GM12878 (cell line): Measurements from ENCODE around the gene BICC1. TPM values are rescaled to one million over a fixed set of nuclear protein-coding genes. Genes with fewer than 3 reads are reported as not detected.

Experiments
- ATAC-seq: fragments of 200-7000 bp; cut with Tn5 transposase; 3 replicates; pipeline ENCODE4 v1.9.1; 2020; ENCODE audit warnings: mild to moderate bottlenecking, moderate library complexity
- BruUV-seq: library from RNA; stranded (reverse); fragments of 400-500 nt; replicated peaks from 2 replicates; lab custom pipeline; 2021; lab: Mats Ljungman, UMichigan
- CTCF ChIA-PET: fragments of 300-600 bp; sonication (Branson Sonifier 250); formaldehyde crosslinking; extraction: SDS; loops from one replicate; lab custom pipeline; 2021; ENCODE audit warnings: inconsistent platforms; lab: Yijun Ruan, JAX
- POLR2A ChIA-PET: fragments of 350-600 bp; formaldehyde crosslinking; extraction: SDS; loops from one replicate; lab custom pipeline; 2021; ENCODE audit warnings: inconsistent platforms; lab: Charles Lee
- RAD21 ChIA-PET: fragments of 300-600 bp; sonication (Branson Sonifier 250); formaldehyde crosslinking; loops from one replicate; lab custom pipeline; 2023; ENCODE audit warnings: antibody characterized with exemption; ENCODE audit not compliant: unreplicated experiment; lab: Charles Lee
- SMC1A ChIA-PET: fragments of 300-600 bp; sonication (Branson Sonifier 250); formaldehyde crosslinking; loops from one replicate; lab custom pipeline; 2023; ENCODE audit not compliant: unreplicated experiment, uncharacterized antibody; lab: Charles Lee
- DNase-seq: peaks from one replicate; pipeline ENCODE4 v3.0.0-alpha.2; 2011; ENCODE audit warnings: low read depth, low spot score
- FAIRE-seq: peaks from 3 replicates; lab custom pipeline; 2011; peaks lifted over from hg19 to GRCh38; lab: Jason Lieb, UNC
- H2AFZ ChIP-seq: 2 replicates; pipeline ENCODE4 v1.6.0; 2011; ENCODE audit warnings: low read depth, low read length, control low read depth; ENCODE audit not compliant: control insufficient read depth
- H3K27ac ChIP-seq: 2 replicates; pipeline ENCODE4 v1.5.1; 2011; ENCODE audit warnings: control low read depth; ENCODE audit not compliant: control insufficient read depth, insufficient read depth
- H3K27me3 ChIP-seq, 2 experiments: replicated peaks in 1 of 2; 2 replicates each; pipeline versions ENCODE4 v1.6.0 to v1.6.1; 2011; ENCODE audit warnings: low read length in 1 of 2; ENCODE audit not compliant: control insufficient read depth in 2 of 2, insufficient read depth in 2 of 2
- H3K36me3 ChIP-seq, 2 experiments: 2 replicates each; pipeline ENCODE4 v1.5.1; 2011; ENCODE audit warnings: low read length in 1 of 2; ENCODE audit not compliant: control insufficient read depth in 2 of 2, insufficient read depth in 2 of 2
- H3K4me1 ChIP-seq: 2 replicates; pipeline ENCODE4 v1.6.1; 2011; ENCODE audit warnings: mild to moderate bottlenecking, low read length, moderate library complexity, mixed read lengths; ENCODE audit not compliant: control insufficient read depth, insufficient read depth
- H3K4me2 ChIP-seq: 2 replicates; pipeline ENCODE4 v1.6.0; 2011; ENCODE audit warnings: control low read depth; ENCODE audit not compliant: control insufficient read depth, insufficient read depth
- H3K4me3 ChIP-seq: fragments of 200-600 bp; sonication (generic); 2 replicates; pipeline ENCODE4 v1.5.1; 2016
- H3K79me2 ChIP-seq: 2 replicates; pipeline ENCODE4 v1.6.0; 2011; ENCODE audit warnings: low read length; ENCODE audit not compliant: control insufficient read depth, insufficient read depth
- H3K9ac ChIP-seq: 2 replicates; pipeline ENCODE4 v1.8.0; 2011; ENCODE audit warnings: low read length, control low read depth, mixed read lengths; ENCODE audit not compliant: control insufficient read depth, insufficient read depth
- H3K9me3 ChIP-seq: replicated peaks from 3 replicates; pipeline ENCODE4 v1.5.1; 2011; ENCODE audit warnings: mild to moderate bottlenecking, low read length; ENCODE audit not compliant: control insufficient read depth, insufficient read depth
- H4K20me1 ChIP-seq: 2 replicates; pipeline ENCODE4 v1.6.0; 2011; ENCODE audit not compliant: control insufficient read depth, insufficient read depth
- ATF7 ChIP-seq: fragments of 450-650 bp; IDR thresholded peaks from 2 replicates; pipeline ENCODE4 v1.6.1; 2016; ENCODE audit warnings: low read depth, mild to moderate bottlenecking
- CHD4 ChIP-seq: fragments of 200-600 bp; sonication (generic); IDR thresholded peaks from 2 replicates; pipeline ENCODE4 v1.6.1; 2016; ENCODE audit warnings: mild to moderate bottlenecking
- EZH2 ChIP-seq: IDR thresholded peaks from 2 replicates; pipeline ENCODE4 v1.6.1; 2012; ENCODE audit warnings: low read depth, mild to moderate bottlenecking, control low read depth, inconsistent platforms, low read length, borderline replicate concordance; ENCODE audit not compliant: control insufficient read depth
- NBN ChIP-seq: fragments of 450-650 bp; IDR thresholded peaks from 2 replicates; pipeline ENCODE4 v1.6.1; 2016
- PML ChIP-seq: IDR thresholded peaks from 2 replicates; pipeline ENCODE4 v1.6.1; 2012; ENCODE audit warnings: low read length, inconsistent platforms
- POLR2AphosphoS2 ChIP-seq: IDR thresholded peaks from 2 replicates; pipeline ENCODE4 v1.6.1; 2011; ENCODE audit warnings: low read depth, mild to moderate bottlenecking, low read length, improper control_type of control experiment, moderate library complexity
- SREBF2 ChIP-seq: IDR thresholded peaks from 2 replicates; pipeline ENCODE4 v1.6.1; 2012; ENCODE audit warnings: mild to moderate bottlenecking, low read length
- SUZ12 ChIP-seq: fragments of 200-600 bp; sonication (generic); IDR thresholded peaks from one replicate; pipeline ENCODE4 v1.6.1; 2018; ENCODE audit warnings: antibody characterized with exemption, mild to moderate bottlenecking; ENCODE audit not compliant: unreplicated experiment
- ZNF274 ChIP-seq: IDR thresholded peaks from one replicate; pipeline ENCODE4 v1.8.0; 2011; ENCODE audit not compliant: insufficient read length, insufficient read depth
- WGBS: methylation state at CpG from one replicate; pipeline ENCODE4 v1.1.6; 2016; ENCODE audit warnings: low lambda C conversion rate; ENCODE audit not compliant: insufficient replicate concordance, insufficient coverage; ENCODE audit errors: missing lambda C conversion rate; 5-methylcytosine and 5-hydroxymethylcytosine counted together
- in situ Hi-C: fragments of 300-500 bp; cut with MboI; formaldehyde crosslinking; loops from 9 replicates; pipeline ENCODE4 v1.14.3; 2018; ENCODE audit warnings: mixed read lengths
- intact Hi-C: fragments of 100-400 bp; cut with micrococcal nuclease; formaldehyde crosslinking; loops from one replicate; pipeline ENCODE4 v1.14.2; 2022; ENCODE audit not compliant: unreplicated experiment
- polyA plus RNA-seq, 11 experiments: library from polyadenylated mRNA; depleted of rRNA in 4 of 11; unstranded in 6 of 11; stranded (reverse) in 5 of 11; fragments of >200 nt; fragmentation: Nextera tagmentation in 4 of 11; fragmentation: Illumina TruSeq in 1 of 11; extraction: Ambion mirVana in 4 of 11; extraction: Trizol in 1 of 11; gene quantifications; 1 replicate in 1 of 11; 2 replicates in 10 of 11; pipeline versions ENCODE4 v1.2.1 to v1.2.3, GENCODE V29; 2011 to 2016; ENCODE audit warnings: inconsistent platforms in 2 of 11, missing spikeins in 2 of 11, low read depth in 1 of 11
- total RNA-seq, 4 experiments: library from RNA; depleted of rRNA in 3 of 4; stranded (reverse); fragments of >200 nt in 3 of 4; fragmentation: Illumina TruSeq in 1 of 4; extraction: Trizol in 1 of 4; gene quantifications; 2 replicates each; pipeline versions ENCODE4 v1.2.1 to v1.2.3, GENCODE V29; 2013 to 2021
- TF ChIP-seq, protein P1 (sequence below): fragments of 450-650 bp; IDR thresholded peaks from 2 replicates; pipeline ENCODE4 v1.6.1; 2017; ENCODE audit warnings: antibody characterized with exemption, mild to moderate bottlenecking, moderate library complexity
- TF ChIP-seq, protein P2 (sequence below): fragments of 450-650 bp; IDR thresholded peaks from 2 replicates; pipeline ENCODE4 v1.6.1; 2014; ENCODE audit warnings: mild to moderate bottlenecking

BICC1 gene
- total and polyA plus RNA-seq, 10 of the 15 experiments (the other 5 are each of a cell fraction or from before 2014, with no cell fraction given): 0.01 to 0.10 (median 0.04) TPM; not detected in 5

DNA sequence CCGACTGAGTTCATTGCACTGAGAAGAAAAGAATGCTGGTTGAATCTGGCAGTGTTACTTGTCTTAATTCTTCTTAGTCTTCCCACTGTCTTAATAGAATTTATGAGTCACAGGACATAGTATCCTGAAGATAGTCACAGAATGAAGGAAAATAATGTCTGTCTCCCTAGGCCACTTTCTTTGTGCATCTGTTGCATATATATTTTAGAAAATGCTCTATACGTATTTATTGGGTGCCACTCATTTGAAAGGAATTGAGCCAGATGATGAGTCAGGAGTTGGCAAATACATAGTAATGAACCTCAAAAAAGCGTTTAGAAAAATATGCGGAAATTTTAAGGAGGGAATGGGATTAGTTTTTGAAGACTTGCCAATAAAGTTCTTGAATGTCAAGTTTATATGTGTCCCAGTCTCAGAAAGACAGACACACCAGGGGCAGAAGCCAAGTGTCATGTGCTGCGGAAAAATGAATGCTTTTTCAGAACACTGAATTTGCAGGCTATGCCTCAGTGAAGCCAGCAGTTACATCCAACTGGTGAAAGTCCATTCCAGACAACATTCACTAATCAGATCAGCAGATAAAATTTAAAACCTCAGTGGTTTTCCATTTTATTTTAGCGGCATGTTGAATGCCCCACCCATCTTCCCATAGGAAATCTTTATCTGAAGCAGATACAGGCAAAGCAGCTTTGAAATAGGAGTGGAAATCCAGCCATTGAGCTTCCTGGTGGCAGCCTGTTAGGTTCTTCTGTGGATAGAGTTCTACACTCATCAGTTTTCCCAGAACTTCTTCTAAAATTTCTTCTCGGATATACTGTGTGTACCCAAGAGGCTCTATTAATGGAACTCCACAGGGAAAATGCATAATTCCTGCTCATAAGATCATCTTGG, 308.4 kb downstream of the BICC1 start:
- no peak for DNase-seq
- BruUV-seq: no TSS peak
- Histone ChIP-seq H3K9ac (no peak overlapping the region), H3K4me3 (no peak overlapping the region), H3K4me1 (no peaks in the 10 kb centered on the region), H3K4me2 (no peak overlapping the region), H3K36me3 (no peaks in the 10 kb centered on the region), H4K20me1 (no peaks in the 10 kb centered on the region), H3K27ac (no peak overlapping the region), H3K79me2 (no peaks in the 10 kb centered on the region), H2AFZ (no peak overlapping the region), H3K27me3 (no peaks in the 10 kb centered on the region), H3K9me3 (no peaks in the 10 kb centered on the region)
- in situ Hi-C loops: no loop called here
- ChIA-PET CTCF (no interaction called here), RAD21 (no interaction called here), POLR2A (no interaction called here), SMC1A (interaction anchor here (0.6 kb wide), 1 partner anchor 270 kb away, joined by 3 read pairs; no protein-coding TSS in a partner anchor)
- WGBS: 48% methylated on average over 7 of the region's 7 CpGs
- no peak for FAIRE-seq
- ATAC-seq: no peak
- intact Hi-C loops: no loop called here
- TF ChIP-seq NBN: no peak
- TF ChIP-seq, protein P1, sequence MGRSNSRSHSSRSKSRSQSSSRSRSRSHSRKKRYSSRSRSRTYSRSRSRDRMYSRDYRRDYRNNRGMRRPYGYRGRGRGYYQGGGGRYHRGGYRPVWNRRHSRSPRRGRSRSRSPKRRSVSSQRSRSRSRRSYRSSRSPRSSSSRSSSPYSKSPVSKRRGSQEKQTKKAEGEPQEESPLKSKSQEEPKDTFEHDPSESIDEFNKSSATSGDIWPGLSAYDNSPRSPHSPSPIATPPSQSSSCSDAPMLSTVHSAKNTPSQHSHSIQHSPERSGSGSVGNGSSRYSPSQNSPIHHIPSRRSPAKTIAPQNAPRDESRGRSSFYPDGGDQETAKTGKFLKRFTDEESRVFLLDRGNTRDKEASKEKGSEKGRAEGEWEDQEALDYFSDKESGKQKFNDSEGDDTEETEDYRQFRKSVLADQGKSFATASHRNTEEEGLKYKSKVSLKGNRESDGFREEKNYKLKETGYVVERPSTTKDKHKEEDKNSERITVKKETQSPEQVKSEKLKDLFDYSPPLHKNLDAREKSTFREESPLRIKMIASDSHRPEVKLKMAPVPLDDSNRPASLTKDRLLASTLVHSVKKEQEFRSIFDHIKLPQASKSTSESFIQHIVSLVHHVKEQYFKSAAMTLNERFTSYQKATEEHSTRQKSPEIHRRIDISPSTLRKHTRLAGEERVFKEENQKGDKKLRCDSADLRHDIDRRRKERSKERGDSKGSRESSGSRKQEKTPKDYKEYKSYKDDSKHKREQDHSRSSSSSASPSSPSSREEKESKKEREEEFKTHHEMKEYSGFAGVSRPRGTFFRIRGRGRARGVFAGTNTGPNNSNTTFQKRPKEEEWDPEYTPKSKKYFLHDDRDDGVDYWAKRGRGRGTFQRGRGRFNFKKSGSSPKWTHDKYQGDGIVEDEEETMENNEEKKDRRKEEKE: no peak
- TF ChIP-seq ATF7: no peak
- TF ChIP-seq EZH2: no peak
- no peak for TF ChIP-seq CHD4
- TF ChIP-seq PML: no peak
- TF ChIP-seq ZNF274: no peak
- TF ChIP-seq SUZ12: no peak
- TF ChIP-seq, protein P2, sequence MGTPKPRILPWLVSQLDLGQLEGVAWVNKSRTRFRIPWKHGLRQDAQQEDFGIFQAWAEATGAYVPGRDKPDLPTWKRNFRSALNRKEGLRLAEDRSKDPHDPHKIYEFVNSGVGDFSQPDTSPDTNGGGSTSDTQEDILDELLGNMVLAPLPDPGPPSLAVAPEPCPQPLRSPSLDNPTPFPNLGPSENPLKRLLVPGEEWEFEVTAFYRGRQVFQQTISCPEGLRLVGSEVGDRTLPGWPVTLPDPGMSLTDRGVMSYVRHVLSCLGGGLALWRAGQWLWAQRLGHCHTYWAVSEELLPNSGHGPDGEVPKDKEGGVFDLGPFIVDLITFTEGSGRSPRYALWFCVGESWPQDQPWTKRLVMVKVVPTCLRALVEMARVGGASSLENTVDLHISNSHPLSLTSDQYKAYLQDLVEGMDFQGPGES: no peak
- TF ChIP-seq POLR2AphosphoS2: no peak
- no peak for TF ChIP-seq SREBF2
